H1 (cell line): ENCODE measurements around the gene ARL2BP. TPM values are rescaled to one million over a fixed set of nuclear protein-coding genes. Genes with fewer than 3 reads are reported as not detected.

Experiments
- CTCF ChIA-PET: fragments of 300-600 bp; sonication (Branson Sonifier 250); formaldehyde crosslinking; loops from one replicate; lab custom pipeline; 2021; ENCODE audit not compliant: partially characterized antibody; lab: Charles Lee
- POLR2A ChIA-PET: fragments of 300-600 bp; sonication (Branson Sonifier 250); formaldehyde crosslinking; loops from one replicate; lab custom pipeline; 2021; ENCODE audit warnings: inconsistent platforms; ENCODE audit not compliant: partially characterized antibody; lab: Charles Lee
- DNase-seq, 2 experiments: peaks; one replicate each; pipeline versions ENCODE4 v3.0.0 to v3.0.0-alpha.2; 2010 to 2022; ENCODE audit warnings: low spot score in 2 of 2, low read depth in 1 of 2, mixed read lengths in 1 of 2
- FAIRE-seq: peaks from 2 replicates; lab custom pipeline; 2011; peaks lifted over from hg19 to GRCh38; lab: Jason Lieb, UNC
- H2AFZ ChIP-seq: 2 replicates; pipeline ENCODE4 v1.8.1; 2012; ENCODE audit warnings: low read length, inconsistent platforms
- H2AK5ac ChIP-seq: 2 replicates; pipeline ENCODE4 v1.6.1; 2013; ENCODE audit warnings: low read depth, low read length
- H2BK120ac ChIP-seq: replicated peaks from 2 replicates; pipeline ENCODE3; 2013; ENCODE audit warnings: low read depth, low read length, inconsistent platforms
- H2BK12ac ChIP-seq: 2 replicates; pipeline ENCODE4 v1.6.1; 2013; ENCODE audit warnings: low read depth, low read length
- H2BK15ac ChIP-seq: 2 replicates; pipeline ENCODE4 v1.6.1; 2013; ENCODE audit warnings: low read length
- H2BK20ac ChIP-seq: 2 replicates; pipeline ENCODE4 v1.6.1; 2013; ENCODE audit warnings: low read length
- H2BK5ac ChIP-seq: 2 replicates; pipeline ENCODE4 v1.6.1; 2013; ENCODE audit warnings: low read depth, low read length
- H3K14ac ChIP-seq: 2 replicates; pipeline ENCODE4 v1.6.1; 2013; ENCODE audit warnings: inconsistent platforms; ENCODE audit not compliant: insufficient read length
- H3K18ac ChIP-seq: 2 replicates; pipeline ENCODE4 v1.6.1; 2013; ENCODE audit warnings: low read length; ENCODE audit errors: extremely low read depth
- H3K23ac ChIP-seq: 2 replicates; pipeline ENCODE4 v1.6.1; 2013; ENCODE audit warnings: inconsistent platforms; ENCODE audit not compliant: insufficient read length
- H3K23me2 ChIP-seq: 2 replicates; pipeline ENCODE4 v1.6.1; 2013; ENCODE audit warnings: low read depth, low read length
- H3K27ac ChIP-seq: 2 replicates; pipeline ENCODE4 v1.6.1; 2011; ENCODE audit warnings: low read depth, low read length, inconsistent platforms
- H3K27me3 ChIP-seq, 4 experiments: replicated peaks in 1 of 4; 1 replicate in 1 of 4; 2 replicates in 3 of 4; pipeline versions ENCODE4 v1.6.1 to v1.8.1; 2011 to 2013; ENCODE audit warnings: low read length in 3 of 4, mild to moderate bottlenecking in 3 of 4, inconsistent platforms in 2 of 4, mixed read lengths in 2 of 4, moderate library complexity in 1 of 4; ENCODE audit not compliant: control insufficient read depth in 3 of 4, insufficient read depth in 3 of 4; ENCODE audit errors: extremely low read depth in 1 of 4
- H3K36me3 ChIP-seq, 4 experiments: 2 replicates each; pipeline versions ENCODE4 v1.6.1 to v1.8.1; 2011 to 2013; ENCODE audit warnings: mild to moderate bottlenecking in 4 of 4, low read length in 3 of 4, moderate library complexity in 2 of 4, control low read depth in 1 of 4, inconsistent platforms in 1 of 4; ENCODE audit not compliant: insufficient read depth in 4 of 4, control insufficient read depth in 2 of 4
- H3K4ac ChIP-seq: replicated peaks from 2 replicates; pipeline ENCODE3; 2013; ENCODE audit warnings: low read length, low read depth, mixed read lengths, inconsistent platforms; ENCODE audit not compliant: insufficient read length
- H3K4me1 ChIP-seq, 4 experiments: replicated peaks in 1 of 4; 1 replicate in 1 of 4; 2 replicates in 3 of 4; pipeline versions ENCODE4 v1.6.1 to v1.8.1; 2011 to 2013; ENCODE audit warnings: low read length in 3 of 4, inconsistent platforms in 2 of 4, mixed read lengths in 1 of 4; ENCODE audit not compliant: insufficient read depth in 4 of 4, control insufficient read depth in 3 of 4
- H3K4me2 ChIP-seq, 2 experiments: 2 replicates each; pipeline versions ENCODE4 v1.6.1 to v1.8.1; 2011 to 2013; ENCODE audit warnings: low read depth in 2 of 2, low read length in 2 of 2, control low read depth in 1 of 2, inconsistent platforms in 1 of 2, mild to moderate bottlenecking in 1 of 2; ENCODE audit not compliant: insufficient read depth in 1 of 2
- H3K4me3 ChIP-seq, 4 experiments: fragments of 200-600, 300-600 bp in 1 of 4; sonication (generic), shearing (Covaris generic), sonication (Bioruptor Twin) in 1 of 4; 2 replicates each; pipeline versions ENCODE4 v1.5.1 to v1.8.1; 2011 to 2016; ENCODE audit warnings: low read length in 4 of 4, low read depth in 3 of 4, control low read depth in 2 of 4, inconsistent platforms in 2 of 4, mild to moderate bottlenecking in 2 of 4, mixed read lengths in 1 of 4, moderate library complexity in 1 of 4; ENCODE audit not compliant: insufficient read depth in 2 of 4; ENCODE audit errors: extremely low read depth in 1 of 4
- H3K56ac ChIP-seq: replicated peaks from 2 replicates; pipeline ENCODE3; 2013; ENCODE audit warnings: low read depth, mild to moderate bottlenecking, mixed read lengths, low read length, inconsistent platforms; ENCODE audit not compliant: insufficient read length
- H3K79me1 ChIP-seq: 2 replicates; pipeline ENCODE4 v1.6.1; 2013; ENCODE audit warnings: low read depth, low read length, control low read depth
- H3K79me2 ChIP-seq, 2 experiments: 2 replicates each; pipeline versions ENCODE4 v1.6.1 to v1.8.1; 2012 to 2013; ENCODE audit warnings: low read length in 2 of 2, mild to moderate bottlenecking in 2 of 2, inconsistent platforms in 1 of 2; ENCODE audit not compliant: insufficient read depth in 2 of 2, control insufficient read depth in 1 of 2
- H3K9ac ChIP-seq, 4 experiments: replicated peaks in 1 of 4; 1 replicate in 1 of 4; 2 replicates in 3 of 4; pipeline versions ENCODE4 v1.6.1 to v1.8.1; 2011 to 2013; ENCODE audit warnings: low read depth in 3 of 4, low read length in 3 of 4, control low read depth in 2 of 4, mild to moderate bottlenecking in 2 of 4, moderate library complexity in 2 of 4, inconsistent platforms in 1 of 4; ENCODE audit errors: extremely low read depth in 1 of 4
- H3K9me3 ChIP-seq, 2 experiments: 2 replicates each; pipeline versions ENCODE4 v1.6.1 to v1.8.1; 2012 to 2013; ENCODE audit warnings: mild to moderate bottlenecking in 2 of 2, moderate library complexity in 2 of 2, control low read depth in 1 of 2, inconsistent platforms in 1 of 2, low read depth in 1 of 2, low read length in 1 of 2, mixed read lengths in 1 of 2; ENCODE audit not compliant: insufficient read depth in 2 of 2
- H4K20me1 ChIP-seq, 2 experiments: replicated peaks in 1 of 2; 2 replicates each; pipeline versions ENCODE3 to v1.8.1; 2011 to 2013; ENCODE audit warnings: inconsistent platforms in 2 of 2, low read length in 2 of 2, mild to moderate bottlenecking in 1 of 2; ENCODE audit not compliant: insufficient read depth in 2 of 2, control insufficient read depth in 1 of 2
- H4K5ac ChIP-seq: 2 replicates; pipeline ENCODE4 v1.6.1; 2013; ENCODE audit warnings: low read length, low read depth, mixed read lengths, inconsistent platforms; ENCODE audit not compliant: insufficient read length
- H4K8ac ChIP-seq: 2 replicates; pipeline ENCODE4 v1.8.0; 2013; ENCODE audit warnings: mild to moderate bottlenecking, moderate library complexity, low read length, inconsistent platforms; ENCODE audit not compliant: insufficient read depth; ENCODE audit errors: extremely low read depth
- H4K91ac ChIP-seq: replicated peaks from 2 replicates; pipeline ENCODE3; 2013; ENCODE audit warnings: low read length, mixed read lengths, inconsistent platforms; ENCODE audit not compliant: insufficient read length
- HDAC6 ChIP-seq: IDR thresholded peaks from one replicate; pipeline ENCODE4 v1.7.1; 2012; ENCODE audit warnings: low read depth, mild to moderate bottlenecking, inconsistent platforms, low read length, moderate library complexity
- JUN ChIP-seq: IDR thresholded peaks from 2 replicates; pipeline ENCODE4 v1.6.1; 2011; ENCODE audit warnings: low read depth, mild to moderate bottlenecking, improper control_type of control experiment, low read length
- KDM4A ChIP-seq: IDR thresholded peaks from one replicate; pipeline ENCODE4 v1.7.1; 2012; ENCODE audit warnings: low read depth, mild to moderate bottlenecking, moderate library complexity, low read length, inconsistent platforms; ENCODE audit not compliant: severe bottlenecking
- POLR2AphosphoS5 ChIP-seq: IDR thresholded peaks from 2 replicates; pipeline ENCODE4 v1.6.1; 2011; ENCODE audit warnings: low read depth, low read length
- POU5F1 ChIP-seq: IDR thresholded peaks from 2 replicates; pipeline ENCODE4 v1.6.1; 2011; ENCODE audit warnings: low read depth, mild to moderate bottlenecking, low read length, moderate library complexity
- RBBP5 ChIP-seq: IDR thresholded peaks from 2 replicates; pipeline ENCODE4 v1.7.1; 2012; ENCODE audit warnings: low read depth, mild to moderate bottlenecking, inconsistent platforms, low read length, moderate library complexity, borderline replicate concordance
- RXRA ChIP-seq: IDR thresholded peaks from 2 replicates; pipeline ENCODE4 v1.6.1; 2011; ENCODE audit warnings: low read depth, mild to moderate bottlenecking, low read length, moderate library complexity; ENCODE audit not compliant: insufficient read depth
- SRF ChIP-seq: IDR thresholded peaks from 2 replicates; pipeline ENCODE4 v1.6.1; 2011; ENCODE audit warnings: mild to moderate bottlenecking, low read depth, low read length, moderate library complexity
- TAF7 ChIP-seq: optimal IDR thresholded peaks from 2 replicates; pipeline ENCODE3; 2011; ENCODE audit warnings: low read depth, mild to moderate bottlenecking, inconsistent platforms, low read length, moderate library complexity, borderline replicate concordance
- TEAD4 ChIP-seq: IDR thresholded peaks from 2 replicates; pipeline ENCODE4 v1.6.1; 2012; ENCODE audit warnings: low read depth, low read length, inconsistent platforms, mixed read lengths
- WGBS, 2 experiments: shearing (Covaris generic) in 1 of 2; methylation state at CpG; one replicate each; pipeline versions ENCODE4 v1.1.6 to v1.1.7; 2013 to 2015; ENCODE audit warnings: low lambda C conversion rate in 2 of 2, mixed read lengths in 2 of 2, inconsistent platforms in 1 of 2, low coverage in 1 of 2, missing lambda C conversion rate in 1 of 2; ENCODE audit not compliant: insufficient replicate concordance in 2 of 2, insufficient coverage in 1 of 2, insufficient read length in 1 of 2; ENCODE audit errors: extremely low coverage in 1 of 2, missing lambda C conversion rate in 1 of 2; 5-methylcytosine and 5-hydroxymethylcytosine counted together
- polyA plus RNA-seq, 7 experiments: library from polyadenylated mRNA; depleted of rRNA in 3 of 7; stranded (reverse) in 5 of 7; unstranded in 2 of 7; fragments of >200 nt in 5 of 7; fragments of 200-250 nt in 2 of 7; gene quantifications; 1 replicate in 5 of 7; 2 replicates in 1 of 7; 4 replicates in 1 of 7; pipeline versions ENCODE4 v1.2.1 to v1.2.3, GENCODE V29; 2011 to 2013; ENCODE audit warnings: missing spikeins in 2 of 7, mixed read lengths in 2 of 7
- total RNA-seq: library from RNA; stranded (reverse); fragmentation: NEBNext Ultra II Directional; extraction: Animal tissue kit (Norgen Biotek cat#: 25700); gene quantifications from 2 replicates; pipeline ENCODE4 v1.2.1, GENCODE V29; 2021
- TF ChIP-seq, protein P1 (sequence below): IDR thresholded peaks from 2 replicates; pipeline ENCODE4 v1.6.1; 2012; ENCODE audit warnings: low read length, inconsistent platforms
- TF ChIP-seq, protein P2 (sequence below): IDR thresholded peaks from 2 replicates; pipeline ENCODE4 v1.6.1; 2011; ENCODE audit warnings: low read length, improper control_type of control experiment

The ARL2BP gene
- total and polyA plus RNA-seq, 2 of the 8 experiments (the other 6 are each of a cell fraction or from before 2014, with no cell fraction given) = 13.6 to 18.3 TPM

DNA sequence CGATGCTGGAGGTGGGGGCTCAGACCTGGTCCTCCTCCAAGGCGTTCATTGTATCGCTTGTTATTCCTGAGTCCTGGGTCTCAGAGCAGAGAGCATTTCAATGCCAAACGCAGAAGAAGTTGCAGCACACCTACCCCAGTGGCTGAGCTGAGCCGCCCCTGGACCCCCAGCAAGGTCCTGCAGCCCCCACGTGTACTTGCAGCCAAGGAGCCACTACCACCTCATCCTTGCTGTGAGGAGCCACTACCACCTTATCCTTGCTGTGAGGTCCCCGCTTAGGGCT, 25.9 kb downstream of the ARL2BP start:
- Histone ChIP-seq H3K23ac (no peak overlapping the region), H3K79me2 (no peaks in the 10 kb centered on the region), H3K36me3 (no peaks in the 10 kb centered on the region), H4K8ac (no peak overlapping the region), H2BK20ac (no peak overlapping the region), H2BK12ac (no peak overlapping the region; the same call in 1 of the 2 replicates), H2AFZ (no peak overlapping the region), H2BK120ac (no peak overlapping the region), H3K4me1 (peaks cover 0 to 6% (median 2%) of the 10 kb centered on the region in 4 experiments; a peak in 2 of 7 replicates), H3K4me3 (no peak overlapping the region), H3K18ac (no peak overlapping the region), H4K91ac (no peak overlapping the region), H3K27me3 (no peaks in the 10 kb centered on the region), H4K5ac (no peak overlapping the region), H2BK5ac (no peak overlapping the region), H3K4me2 (no peak overlapping the region), H3K9me3 (no peaks in the 10 kb centered on the region), H3K4ac (no peak overlapping the region), H3K9ac (no peak overlapping the region), H4K20me1 (no peaks in the 10 kb centered on the region), H2AK5ac (no peak overlapping the region), H3K27ac (no peak overlapping the region), H3K23me2 (0 out of 2 replicates have a peak, but pooled peaks cover 1% of the 10 kb centered on the region), H2BK15ac (no peak overlapping the region), H3K79me1 (no peaks in the 10 kb centered on the region), H3K14ac (no peak overlapping the region), H3K56ac (no peak overlapping the region)
- POLR2A ChIA-PET = interaction anchor here (1.2 to 2.3 kb wide), 2 partner anchors 85 to 339 kb away, joined by 3 to 7 read pairs; partner anchors contain the start of genes HERPUD1, PSME3IP1 and RSPRY1
- DNase-seq (no peak), FAIRE-seq (no peak)
- TF ChIP-seq RBBP5 (no peak), POU5F1 (no peak), SRF (no peak), RXRA (no peak), JUN (no peak), TAF7 (no peak), POLR2AphosphoS5 (no peak), TEAD4 (no peak), HDAC6 (no peak), KDM4A (no peak)
- TF ChIP-seq, protein P1, sequence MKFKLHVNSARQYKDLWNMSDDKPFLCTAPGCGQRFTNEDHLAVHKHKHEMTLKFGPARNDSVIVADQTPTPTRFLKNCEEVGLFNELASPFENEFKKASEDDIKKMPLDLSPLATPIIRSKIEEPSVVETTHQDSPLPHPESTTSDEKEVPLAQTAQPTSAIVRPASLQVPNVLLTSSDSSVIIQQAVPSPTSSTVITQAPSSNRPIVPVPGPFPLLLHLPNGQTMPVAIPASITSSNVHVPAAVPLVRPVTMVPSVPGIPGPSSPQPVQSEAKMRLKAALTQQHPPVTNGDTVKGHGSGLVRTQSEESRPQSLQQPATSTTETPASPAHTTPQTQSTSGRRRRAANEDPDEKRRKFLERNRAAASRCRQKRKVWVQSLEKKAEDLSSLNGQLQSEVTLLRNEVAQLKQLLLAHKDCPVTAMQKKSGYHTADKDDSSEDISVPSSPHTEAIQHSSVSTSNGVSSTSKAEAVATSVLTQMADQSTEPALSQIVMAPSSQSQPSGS = no peak
- TF ChIP-seq, protein P2, sequence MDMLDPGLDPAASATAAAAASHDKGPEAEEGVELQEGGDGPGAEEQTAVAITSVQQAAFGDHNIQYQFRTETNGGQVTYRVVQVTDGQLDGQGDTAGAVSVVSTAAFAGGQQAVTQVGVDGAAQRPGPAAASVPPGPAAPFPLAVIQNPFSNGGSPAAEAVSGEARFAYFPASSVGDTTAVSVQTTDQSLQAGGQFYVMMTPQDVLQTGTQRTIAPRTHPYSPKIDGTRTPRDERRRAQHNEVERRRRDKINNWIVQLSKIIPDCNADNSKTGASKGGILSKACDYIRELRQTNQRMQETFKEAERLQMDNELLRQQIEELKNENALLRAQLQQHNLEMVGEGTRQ = no peak
- WGBS, 2 experiments = 88% methylated on average over 5 of the region's 7 CpGs; no CpG with 5 or more reads in 1 of the 2 experiments
- CTCF ChIA-PET = interaction anchor here (1.1 to 1.4 kb wide), 2 partner anchors 9 to 15 kb away, joined by 3 to 4 read pairs; no protein-coding TSS in a partner anchor
